Measurements from ENCODE around the gene MAP3K14.
"Not testable (repeated sequence)": the region's sequence is repeated elsewhere in the genome, so short reads cannot be mapped to it uniquely, and the experiment has no call there.

MAP3K14 gene

DNA sequence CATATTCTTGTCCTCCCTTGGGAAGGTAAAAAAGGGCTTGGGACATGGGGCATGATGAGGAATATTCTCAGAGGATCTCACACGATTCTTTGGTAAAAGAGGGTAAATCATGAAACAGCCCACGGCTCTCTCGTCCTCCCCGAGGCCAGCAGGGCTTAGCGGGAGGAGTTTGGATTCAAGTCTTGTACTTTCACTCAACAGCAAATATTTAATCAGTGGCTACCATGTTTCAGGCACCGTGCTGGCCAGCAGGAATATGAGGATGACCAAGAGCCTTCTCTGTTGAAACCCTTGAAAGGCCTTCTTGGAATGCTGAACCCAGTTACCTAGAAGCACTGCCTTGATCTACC lies 8.8 kb downstream of the MAP3K14 start:
- TF ChIP-seq, protein P1, sequence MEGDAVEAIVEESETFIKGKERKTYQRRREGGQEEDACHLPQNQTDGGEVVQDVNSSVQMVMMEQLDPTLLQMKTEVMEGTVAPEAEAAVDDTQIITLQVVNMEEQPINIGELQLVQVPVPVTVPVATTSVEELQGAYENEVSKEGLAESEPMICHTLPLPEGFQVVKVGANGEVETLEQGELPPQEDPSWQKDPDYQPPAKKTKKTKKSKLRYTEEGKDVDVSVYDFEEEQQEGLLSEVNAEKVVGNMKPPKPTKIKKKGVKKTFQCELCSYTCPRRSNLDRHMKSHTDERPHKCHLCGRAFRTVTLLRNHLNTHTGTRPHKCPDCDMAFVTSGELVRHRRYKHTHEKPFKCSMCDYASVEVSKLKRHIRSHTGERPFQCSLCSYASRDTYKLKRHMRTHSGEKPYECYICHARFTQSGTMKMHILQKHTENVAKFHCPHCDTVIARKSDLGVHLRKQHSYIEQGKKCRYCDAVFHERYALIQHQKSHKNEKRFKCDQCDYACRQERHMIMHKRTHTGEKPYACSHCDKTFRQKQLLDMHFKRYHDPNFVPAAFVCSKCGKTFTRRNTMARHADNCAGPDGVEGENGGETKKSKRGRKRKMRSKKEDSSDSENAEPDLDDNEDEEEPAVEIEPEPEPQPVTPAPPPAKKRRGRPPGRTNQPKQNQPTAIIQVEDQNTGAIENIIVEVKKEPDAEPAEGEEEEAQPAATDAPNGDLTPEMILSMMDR (conservative IDR thresholded peaks at IDR 0.05; ENCODE audit: low read depth, low read length) = no peak
- H3K4me3 ChIP-seq (ENCODE audit: low read length) = no peak overlapping the region
- DNase-seq (ENCODE audit: low read depth) = no peak

DNA sequence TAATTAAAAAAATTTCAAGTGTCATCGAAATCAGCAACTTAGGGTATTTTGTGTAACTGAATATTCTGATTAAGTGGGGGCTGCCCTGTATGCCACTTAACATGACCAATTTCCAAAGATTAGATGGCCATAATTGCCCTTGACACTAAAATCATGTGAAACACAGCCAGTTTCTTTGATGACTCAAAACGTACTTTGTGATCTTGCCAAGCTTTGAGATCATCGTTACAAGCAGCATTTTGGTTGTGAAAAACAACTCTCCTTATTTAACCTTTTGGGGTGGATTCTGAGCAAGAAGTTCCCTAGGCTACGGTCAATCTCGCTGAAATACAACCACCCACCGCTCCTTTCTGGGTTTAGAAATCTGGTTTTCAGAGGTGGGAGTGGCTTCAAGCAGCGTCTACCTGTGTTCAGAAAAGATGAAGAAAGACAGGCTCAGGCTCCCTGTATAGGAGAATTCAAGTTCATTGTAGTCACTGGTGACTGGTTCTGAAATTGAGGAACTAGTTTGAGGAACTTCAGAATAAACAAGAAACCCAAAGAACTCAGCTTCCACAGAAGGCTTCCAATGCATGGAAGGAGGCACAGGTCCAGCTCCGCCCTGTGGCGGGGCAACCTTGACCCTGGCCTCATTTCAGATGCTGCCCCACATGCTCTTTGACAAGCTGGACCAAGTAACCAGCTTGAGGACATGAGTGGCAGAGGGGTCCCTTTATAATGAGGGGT lies 9.4 kb downstream of the MAP3K14 start:
- TF ChIP-seq, protein P1 (conservative IDR thresholded peaks at IDR 0.05; ENCODE audit: low read depth, low read length) = no peak
- peak; percentile 86 for DNase-seq (ENCODE audit: low read depth)
- no peak overlapping the region for H3K4me3 ChIP-seq (ENCODE audit: low read length)

- no peak overlapping the region for H3K4me3 ChIP-seq (ENCODE audit: low read length)
- DNase-seq (ENCODE audit: low read depth) = no peak
- TF ChIP-seq, protein P1 (conservative IDR thresholded peaks at IDR 0.05; ENCODE audit: low read depth, low read length) = peak; percentile 7
Measured at GRCh38 chr17:45306623-45307022, 10.2 kb downstream of the MAP3K14 start.

DNA sequence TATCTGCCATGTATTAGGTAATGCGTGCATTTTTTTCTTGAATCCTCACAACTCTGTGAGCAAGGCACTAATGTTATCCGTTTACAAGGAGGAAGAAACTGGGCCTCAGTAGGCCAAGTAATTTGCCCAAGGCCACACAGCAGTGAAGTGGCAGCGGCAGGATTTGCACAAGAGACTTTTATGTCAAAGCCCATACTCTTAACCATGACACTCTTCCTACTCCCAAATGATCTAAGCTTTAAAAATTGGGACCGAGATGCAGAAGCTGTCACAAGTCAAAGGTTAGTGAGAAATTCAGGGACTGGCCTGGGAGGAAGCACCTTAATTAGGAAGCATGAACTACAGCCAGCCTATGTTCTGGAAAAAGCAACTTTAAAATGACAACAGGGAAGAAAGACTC lies 10.7 kb downstream of the MAP3K14 start:
- TF ChIP-seq, protein P1 (conservative IDR thresholded peaks at IDR 0.05; ENCODE audit: low read depth, low read length) = no peak
- no peak for DNase-seq (ENCODE audit: low read depth)

GRCh38 chr17:45305530-45306087 lies 11.2 kb downstream of the MAP3K14 start:
- no peak overlapping the region for H3K4me3 ChIP-seq (ENCODE audit: low read length)
- DNase-seq (ENCODE audit: low read depth) = no peak
- TF ChIP-seq, protein P1 (conservative IDR thresholded peaks at IDR 0.05; ENCODE audit: low read depth, low read length) = no peak

More for the DNA sequence above, 10.7 kb downstream of the MAP3K14 start:
- no peak overlapping the region for H3K4me3 ChIP-seq (ENCODE audit: low read length)

DNA sequence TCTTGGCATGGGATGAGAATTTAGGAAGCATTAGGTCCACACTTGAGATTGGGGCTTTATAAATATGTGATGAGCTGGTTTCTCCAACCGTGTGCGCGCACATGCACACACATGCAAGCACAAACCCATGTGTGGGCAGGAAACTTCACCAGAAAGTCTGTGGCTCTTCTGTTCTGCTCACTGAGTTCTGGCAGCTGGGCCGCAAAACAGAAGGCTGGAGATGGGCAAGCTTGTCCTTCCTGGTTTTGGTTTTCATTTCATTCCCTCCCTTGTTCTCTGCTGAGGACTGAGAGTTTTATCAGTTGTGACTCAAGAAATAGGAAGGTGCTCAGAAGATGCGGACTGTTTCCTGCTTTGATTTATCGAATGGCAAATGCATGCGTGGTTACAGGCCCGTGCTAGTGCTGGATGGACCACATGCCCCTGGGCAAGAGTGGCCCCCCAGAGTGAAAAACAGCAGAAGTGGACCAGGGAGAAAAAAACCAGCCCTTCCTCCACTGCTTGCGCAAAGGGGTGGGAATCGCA lies 14.1 kb downstream of the MAP3K14 start:
- TF ChIP-seq, protein P1 (conservative IDR thresholded peaks at IDR 0.05; ENCODE audit: low read depth, low read length) = no peak
- H3K4me3 ChIP-seq (ENCODE audit: low read length) = no peak overlapping the region
- no peak for DNase-seq (ENCODE audit: low read depth)

DNA sequence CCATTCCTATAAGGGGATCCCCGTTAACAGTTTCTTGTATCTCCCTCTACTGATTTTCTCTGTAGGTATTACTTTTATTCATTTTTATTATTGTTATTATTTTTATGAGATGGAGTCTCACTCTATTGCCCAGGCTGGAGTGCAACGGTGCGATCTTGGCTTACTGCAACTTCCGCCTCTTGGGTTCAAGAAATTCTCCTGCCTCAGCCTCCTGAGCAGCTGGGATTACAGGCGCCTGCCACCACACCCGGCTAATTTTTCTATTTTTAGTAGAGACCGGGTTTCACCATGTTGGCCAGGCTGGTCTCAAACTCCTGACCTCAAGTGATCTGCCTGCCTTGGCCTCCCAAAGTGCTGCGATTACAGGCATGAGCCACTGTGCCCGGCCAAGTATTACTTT lies 14.6 kb downstream of the MAP3K14 start:
- DNase-seq (ENCODE audit: low read depth); H3K4me3 ChIP-seq (ENCODE audit: low read length): not testable (repeated sequence)

All from retinal pigment epithelial cell (primary cell).